HUES64 (cell line): ENCODE results near the gene FOLR2.

ENCODE experiments used
- H3K27ac ChIP-seq: 2 replicates; pipeline ENCODE4 v1.7.0; 2013; ENCODE audit warnings: low read depth, low read length, inconsistent platforms
- H3K27me3 ChIP-seq: 2 replicates; pipeline ENCODE4 v1.6.1; 2013; ENCODE audit warnings: mild to moderate bottlenecking, low read length; ENCODE audit not compliant: insufficient read depth
- H3K36me3 ChIP-seq: 2 replicates; pipeline ENCODE4 v1.6.1; 2013; ENCODE audit warnings: mild to moderate bottlenecking, low read length; ENCODE audit not compliant: insufficient read depth
- H3K4me1 ChIP-seq: 2 replicates; pipeline ENCODE4 v1.6.1; 2013; ENCODE audit warnings: mild to moderate bottlenecking, low read length, moderate library complexity; ENCODE audit not compliant: insufficient read depth
- H3K4me3 ChIP-seq: 2 replicates; pipeline ENCODE4 v1.5.1; 2013; ENCODE audit warnings: mild to moderate bottlenecking, low read length, moderate library complexity
- H3K9ac ChIP-seq: 2 replicates; pipeline ENCODE4 v1.6.1; 2013; ENCODE audit warnings: mild to moderate bottlenecking, low read depth, low read length
- H3K9me3 ChIP-seq: 2 replicates; pipeline ENCODE4 v1.6.1; 2013; ENCODE audit warnings: low read depth, low read length; ENCODE audit not compliant: insufficient read depth
- WGBS: fragments of 150-250, 120-280 bp; methylation state at CpG from one replicate; pipeline ENCODE4 v1.1.7; 2013; ENCODE audit warnings: missing lambda C conversion rate; 5-methylcytosine and 5-hydroxymethylcytosine counted together

The FOLR2 gene

DNA sequence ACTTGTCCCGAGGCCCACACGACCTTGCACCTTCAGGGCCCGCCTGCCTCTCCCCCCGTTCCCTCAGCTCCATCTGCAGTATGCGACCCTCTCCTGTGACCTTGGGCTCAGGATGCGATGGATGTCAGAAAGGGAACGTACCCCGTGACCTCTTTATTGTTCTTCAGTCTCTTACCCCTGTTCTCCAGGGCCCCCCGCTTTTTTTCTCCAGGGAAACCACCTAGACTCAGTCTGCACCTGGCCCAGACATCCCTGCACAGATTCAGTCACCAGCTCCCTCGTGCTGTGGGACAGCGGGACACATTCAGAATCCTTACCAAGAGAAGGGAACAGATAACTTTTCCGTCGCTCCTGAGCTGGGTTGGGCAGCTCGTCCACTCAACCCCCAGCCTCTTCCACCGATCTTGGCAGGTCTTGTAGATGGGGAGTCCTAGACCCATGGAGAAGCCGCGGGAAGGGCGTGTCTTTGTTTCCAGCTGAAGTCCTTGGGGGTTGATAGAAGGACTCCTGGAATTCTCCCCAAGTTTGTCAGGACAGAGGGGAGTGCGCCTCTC lies 28.7 kb downstream of the FOLR2 start:
- Histone ChIP-seq H3K4me3 (peak overlapping the region; percentile 66), H3K36me3 (no peaks in the 10 kb centered on the region), H3K4me1 (no peaks in the 10 kb centered on the region; the same call in 1 of the 2 replicates), H3K9me3 (no peaks in the 10 kb centered on the region), H3K27ac (no peak overlapping the region), H3K27me3 (peaks cover 92% of the 10 kb centered on the region), H3K9ac (no peak overlapping the region)
- 21% methylated on average over 17 of the region's 19 CpGs for WGBS

- Histone ChIP-seq H3K9ac (no peak overlapping the region), H3K27me3 (peaks cover 74% of the 10 kb centered on the region), H3K27ac (no peak overlapping the region), H3K4me1 (no peaks in the 10 kb centered on the region; the same call in 1 of the 2 replicates), H3K4me3 (no peak overlapping the region), H3K36me3 (no peaks in the 10 kb centered on the region), H3K9me3 (no peaks in the 10 kb centered on the region)
- 46% methylated on average over 2 of the region's 2 CpGs for WGBS
Observed at GRCh38 chr11:72247584-72247983, 31.0 kb downstream of the FOLR2 start.

- no peak overlapping the region for H3K9ac ChIP-seq
- no peaks in the 10 kb centered on the region; the same call in 1 of the 2 replicates for H3K4me1 ChIP-seq
- no peaks in the 10 kb centered on the region for H3K36me3 ChIP-seq
- peaks cover 2% of the 10 kb centered on the region; the same call in 1 of the 2 replicates for H3K9me3 ChIP-seq
- WGBS: 89% methylated on average over 5 of the region's 5 CpGs
- peaks cover 51% of the 10 kb centered on the region for H3K27me3 ChIP-seq
- no peak overlapping the region for H3K4me3 ChIP-seq
- H3K27ac ChIP-seq: no peak overlapping the region
Observed at GRCh38 chr11:72249961-72250360, 33.4 kb downstream of the FOLR2 start.

GRCh38 chr11:72250661-72251464 lies 34.3 kb downstream of the FOLR2 start:
- H3K9me3 ChIP-seq: peaks cover 2% of the 10 kb centered on the region; the same call in 1 of the 2 replicates
- no peak overlapping the region for H3K4me3 ChIP-seq
- H3K36me3 ChIP-seq: no peaks in the 10 kb centered on the region
- WGBS: 91% methylated on average over 24 of the region's 24 CpGs
- peaks cover 42% of the 10 kb centered on the region for H3K27me3 ChIP-seq
- H3K9ac ChIP-seq: no peak overlapping the region
- no peak overlapping the region for H3K27ac ChIP-seq
- H3K4me1 ChIP-seq: no peaks in the 10 kb centered on the region; the same call in 1 of the 2 replicates

GRCh38 chr11:72251614-72252013 lies 35.0 kb downstream of the FOLR2 start:
- Histone ChIP-seq H3K9ac (no peak overlapping the region), H3K36me3 (no peaks in the 10 kb centered on the region), H3K4me1 (no peaks in the 10 kb centered on the region; the same call in 1 of the 2 replicates), H3K27me3 (peaks cover 35% of the 10 kb centered on the region), H3K27ac (no peak overlapping the region), H3K4me3 (no peak overlapping the region), H3K9me3 (peaks cover 2% of the 10 kb centered on the region; the same call in 1 of the 2 replicates)
- WGBS: 92% methylated on average over 5 of the region's 5 CpGs

DNA sequence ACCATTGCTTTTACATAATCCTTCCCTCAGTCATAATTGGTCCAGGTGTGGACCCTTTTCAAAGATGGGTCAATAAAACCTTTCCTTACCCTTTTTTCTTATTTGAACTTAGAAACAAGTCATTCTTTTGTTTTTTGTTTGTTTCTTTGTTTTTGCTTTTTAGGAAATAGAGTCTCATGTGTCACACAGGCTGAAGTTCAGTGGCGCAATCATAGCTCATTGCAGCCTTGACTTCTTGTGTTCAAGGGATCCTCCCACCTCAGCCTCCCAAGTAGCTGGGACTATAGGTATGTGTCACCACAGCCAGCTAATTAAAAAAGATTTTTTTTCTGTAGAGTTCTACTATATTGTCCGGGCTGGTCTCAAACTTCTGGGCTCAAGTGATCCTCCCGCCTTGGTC lies 36.8 kb downstream of the FOLR2 start:
- Histone ChIP-seq H3K9me3 (peaks cover 2% of the 10 kb centered on the region; the same call in 1 of the 2 replicates), H3K27ac (no peak overlapping the region), H3K36me3 (no peaks in the 10 kb centered on the region), H3K4me3 (no peak overlapping the region), H3K4me1 (no peaks in the 10 kb centered on the region; the same call in 1 of the 2 replicates), H3K27me3 (peaks cover 19% of the 10 kb centered on the region), H3K9ac (no peak overlapping the region)
- 97% methylated on average over 3 of the region's 3 CpGs for WGBS

DNA sequence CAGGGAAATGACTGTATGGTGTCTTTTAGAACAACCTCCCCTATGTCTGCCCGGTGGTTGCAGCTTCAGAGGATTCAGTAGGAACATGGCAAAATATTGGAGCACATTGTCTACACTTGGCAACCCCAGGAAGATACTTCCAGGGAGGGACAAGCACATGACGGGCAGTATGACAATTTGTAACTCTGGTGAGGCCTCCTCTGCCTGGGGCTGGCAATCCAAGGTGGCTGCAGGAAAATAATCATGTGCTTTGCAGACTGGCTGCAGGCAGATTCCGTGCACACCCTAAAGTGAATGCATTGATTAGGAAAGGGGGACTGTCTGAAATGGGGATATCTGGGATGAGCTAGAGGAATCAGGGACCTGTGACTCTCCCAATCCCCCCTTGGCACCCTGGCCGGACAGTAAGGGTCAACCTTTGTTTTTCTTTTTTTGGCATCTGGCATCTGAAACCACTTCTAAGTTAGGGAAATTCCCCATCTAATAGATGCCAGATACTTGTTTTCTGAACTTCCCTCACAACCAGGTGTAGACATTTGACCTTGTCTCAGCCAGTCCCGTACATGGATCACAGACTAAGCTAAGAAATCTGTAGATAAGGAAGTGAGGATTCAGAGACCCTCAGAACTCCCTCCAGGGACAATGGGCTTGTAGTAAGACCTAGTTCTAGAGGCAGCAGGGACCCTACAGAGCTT lies 37.9 kb downstream of the FOLR2 start:
- Histone ChIP-seq H3K4me1 (no peaks in the 10 kb centered on the region), H3K27me3 (peaks cover 10% of the 10 kb centered on the region; the same call in 1 of the 2 replicates), H3K4me3 (no peak overlapping the region), H3K27ac (no peak overlapping the region), H3K9ac (no peak overlapping the region), H3K36me3 (no peaks in the 10 kb centered on the region), H3K9me3 (peaks cover 2% of the 10 kb centered on the region; the same call in 1 of the 2 replicates)
- 87% methylated on average over 5 of the region's 5 CpGs for WGBS

DNA sequence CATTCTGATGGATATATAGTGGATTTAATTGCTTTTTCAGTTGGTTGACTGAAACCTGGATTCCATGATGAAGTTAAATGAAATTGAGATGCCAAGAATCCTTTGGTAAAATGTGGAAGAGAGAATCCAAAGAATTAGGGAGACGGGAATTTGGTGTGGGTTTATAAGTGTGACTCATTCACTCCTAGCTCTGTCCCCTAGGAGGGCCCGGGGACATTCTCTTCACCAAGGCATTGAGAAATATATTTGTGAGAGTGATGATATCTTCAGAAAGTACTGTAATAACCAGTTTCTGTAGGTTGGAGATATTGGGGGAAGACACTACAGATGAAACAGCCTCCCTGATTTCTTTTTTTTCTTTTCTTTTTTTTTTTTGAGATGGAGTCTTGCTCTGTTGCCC lies 41.0 kb downstream of the FOLR2 start:
- no peak overlapping the region for H3K4me3 ChIP-seq
- WGBS: 88% methylated on average over 2 of the region's 2 CpGs
- H3K27ac ChIP-seq: no peak overlapping the region
- H3K4me1 ChIP-seq: peaks cover 6% of the 10 kb centered on the region; the same call in 1 of the 2 replicates
- H3K9me3 ChIP-seq: peaks cover 2% of the 10 kb centered on the region; the same call in 1 of the 2 replicates
- no peaks in the 10 kb centered on the region for H3K27me3 ChIP-seq
- H3K9ac ChIP-seq: no peak overlapping the region
- H3K36me3 ChIP-seq: no peaks in the 10 kb centered on the region

- no peaks in the 10 kb centered on the region for H3K27me3 ChIP-seq
- H3K9me3 ChIP-seq: no peaks in the 10 kb centered on the region
- H3K36me3 ChIP-seq: no peaks in the 10 kb centered on the region
- H3K27ac ChIP-seq: no peak overlapping the region
- no peak overlapping the region for H3K9ac ChIP-seq
- H3K4me1 ChIP-seq: peaks cover 6% of the 10 kb centered on the region; the same call in 1 of the 2 replicates
- 96% methylated on average over 2 of the region's 2 CpGs for WGBS
- H3K4me3 ChIP-seq: no peak overlapping the region
Observed at GRCh38 chr11:72259490-72259889, 42.9 kb downstream of the FOLR2 start.

- no peaks in the 10 kb centered on the region for H3K36me3 ChIP-seq
- H3K27me3 ChIP-seq: no peaks in the 10 kb centered on the region
- 90% methylated on average over 5 of the region's 5 CpGs for WGBS
- no peak overlapping the region for H3K4me3 ChIP-seq
- no peaks in the 10 kb centered on the region for H3K9me3 ChIP-seq
- no peak overlapping the region for H3K9ac ChIP-seq
- peaks cover 6% of the 10 kb centered on the region; the same call in 1 of the 2 replicates for H3K4me1 ChIP-seq
- no peak overlapping the region for H3K27ac ChIP-seq
Observed at GRCh38 chr11:72260574-72260973, 44.0 kb downstream of the FOLR2 start.

DNA sequence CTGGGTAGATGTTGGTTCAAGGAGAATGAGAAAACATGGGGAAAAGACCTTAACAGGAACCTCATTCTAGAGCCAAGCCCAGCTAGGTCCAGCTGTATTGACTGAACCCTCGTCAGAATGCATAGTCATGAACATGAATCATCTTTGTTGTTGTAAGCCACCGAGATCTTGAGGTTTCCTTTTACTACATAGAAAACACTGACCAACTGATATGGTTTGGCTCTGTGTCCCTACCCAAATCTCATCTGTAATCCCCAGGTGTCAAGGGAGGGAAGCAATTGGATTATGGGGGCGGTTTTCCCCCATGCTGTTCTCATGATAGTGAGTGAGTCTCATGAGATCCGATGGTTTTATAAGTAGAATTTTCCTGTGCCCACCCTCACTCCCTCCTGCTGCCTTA lies 46.8 kb downstream of the FOLR2 start:
- H3K9me3 ChIP-seq: no peaks in the 10 kb centered on the region
- no peak overlapping the region for H3K9ac ChIP-seq
- no peaks in the 10 kb centered on the region for H3K36me3 ChIP-seq
- peaks cover 6% of the 10 kb centered on the region; the same call in 1 of the 2 replicates for H3K4me1 ChIP-seq
- H3K27ac ChIP-seq: no peak overlapping the region
- H3K27me3 ChIP-seq: no peaks in the 10 kb centered on the region
- no peak overlapping the region for H3K4me3 ChIP-seq
- WGBS: 91% methylated on average over 3 of the region's 4 CpGs
